Measurements from ENCODE around the gene ATG12.

Gene ATG12

DNA sequence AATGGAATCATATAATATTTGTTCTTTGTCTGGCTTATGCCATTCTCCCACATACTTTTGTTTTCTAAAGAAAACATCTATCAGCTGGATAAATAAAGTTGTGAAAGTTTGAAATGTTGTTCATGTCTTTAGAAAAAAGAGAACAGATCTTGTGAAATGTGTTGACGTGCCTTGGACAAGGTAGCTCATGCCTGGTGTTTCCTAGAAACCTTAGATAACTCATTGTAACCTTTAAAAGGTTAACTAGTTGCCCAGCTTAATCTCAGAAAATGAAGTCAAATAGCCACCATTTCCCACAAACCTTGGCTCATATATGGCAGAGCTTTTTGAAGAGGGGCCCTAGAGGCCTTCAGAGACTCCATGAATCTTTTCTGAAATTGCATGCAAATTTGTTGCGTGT, 40.2 kb downstream of the ATG12 start:
- H3K27ac Mint-ChIP-seq = no peak overlapping the region
- H3K4me3 Mint-ChIP-seq = no peak overlapping the region
- H3K4me1 Mint-ChIP-seq = no peaks in the 10 kb centered on the region
- peaks cover 27% of the 10 kb centered on the region for H3K27me3 Mint-ChIP-seq
- no peaks in the 10 kb centered on the region for H3K36me3 Mint-ChIP-seq
- no peaks in the 10 kb centered on the region for H3K9me3 Mint-ChIP-seq
- ATAC-seq = no peak

DNA sequence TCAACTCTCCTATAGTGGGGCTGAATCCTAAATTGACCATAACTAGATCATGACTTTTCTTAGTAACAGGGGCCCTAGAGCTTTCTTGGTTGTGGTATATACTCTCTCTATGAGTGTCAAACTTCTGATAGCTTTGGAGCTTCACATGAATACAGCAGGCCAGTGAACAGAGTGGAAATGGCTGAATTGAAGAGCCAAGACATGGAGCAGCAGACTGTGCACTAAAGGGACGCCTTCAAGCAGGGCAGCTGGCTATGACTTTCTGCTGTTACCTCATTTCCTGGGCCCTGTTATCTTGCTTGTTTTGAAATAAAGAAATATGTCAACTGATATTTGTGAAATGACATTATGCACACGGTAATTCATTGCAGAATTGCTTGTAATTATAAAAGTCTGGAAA, 41.3 kb downstream of the ATG12 start:
- H3K4me1 Mint-ChIP-seq = no peaks in the 10 kb centered on the region
- peaks cover 27% of the 10 kb centered on the region for H3K27me3 Mint-ChIP-seq
- H3K9me3 Mint-ChIP-seq = no peaks in the 10 kb centered on the region
- H3K36me3 Mint-ChIP-seq = no peaks in the 10 kb centered on the region
- no peak for ATAC-seq
- no peak overlapping the region for H3K27ac Mint-ChIP-seq
- no peak overlapping the region for H3K4me3 Mint-ChIP-seq

DNA sequence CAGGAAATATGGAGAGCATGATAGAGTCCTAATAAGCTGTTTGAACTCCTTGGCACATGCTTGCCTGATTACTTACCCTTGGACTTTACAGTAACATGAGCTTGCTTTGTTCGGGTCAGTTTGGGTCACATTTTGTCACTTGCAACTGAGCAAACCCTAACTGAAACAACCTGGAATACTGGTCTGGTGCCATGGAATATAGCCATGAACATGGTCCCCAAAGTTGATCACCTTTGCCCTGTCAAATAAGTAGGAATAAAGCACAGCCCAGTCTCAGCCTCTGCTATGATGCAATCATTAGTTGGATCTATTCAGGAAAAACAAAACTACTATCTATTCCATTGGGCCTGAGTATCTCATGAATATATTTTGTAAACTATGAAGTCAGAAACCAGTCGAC, 43.1 kb downstream of the ATG12 start:
- no peak overlapping the region for H3K27ac Mint-ChIP-seq
- H3K27me3 Mint-ChIP-seq = peaks cover 29% of the 10 kb centered on the region
- ATAC-seq = no peak
- no peaks in the 10 kb centered on the region for H3K9me3 Mint-ChIP-seq
- H3K36me3 Mint-ChIP-seq = no peaks in the 10 kb centered on the region
- no peak overlapping the region for H3K4me3 Mint-ChIP-seq
- no peaks in the 10 kb centered on the region for H3K4me1 Mint-ChIP-seq

DNA sequence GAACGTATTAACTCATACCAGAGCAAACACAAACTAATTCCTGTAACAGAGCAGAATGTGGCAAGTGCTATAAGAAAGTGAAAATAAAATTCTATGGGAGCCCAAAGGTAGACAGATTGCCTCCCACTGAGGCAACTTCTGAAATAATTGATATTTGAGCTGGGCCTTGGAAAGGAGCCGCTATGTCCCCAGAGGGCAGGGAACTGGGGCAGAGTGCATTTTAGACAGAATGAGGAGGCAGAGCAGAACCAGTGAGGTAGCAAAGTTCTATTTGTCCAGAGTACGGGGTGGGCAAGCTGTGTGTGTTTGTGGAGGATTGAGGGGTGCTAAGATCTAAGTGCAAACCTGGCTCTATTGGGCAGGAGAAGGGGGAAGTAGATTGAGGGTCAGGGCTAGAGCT, 44.7 kb downstream of the ATG12 start:
- no peak overlapping the region for H3K4me3 Mint-ChIP-seq
- peaks cover 40% of the 10 kb centered on the region for H3K27me3 Mint-ChIP-seq
- no peak overlapping the region for H3K27ac Mint-ChIP-seq
- ATAC-seq = no peak
- no peaks in the 10 kb centered on the region for H3K4me1 Mint-ChIP-seq
- H3K36me3 Mint-ChIP-seq = no peaks in the 10 kb centered on the region
- H3K9me3 Mint-ChIP-seq = no peaks in the 10 kb centered on the region

DNA sequence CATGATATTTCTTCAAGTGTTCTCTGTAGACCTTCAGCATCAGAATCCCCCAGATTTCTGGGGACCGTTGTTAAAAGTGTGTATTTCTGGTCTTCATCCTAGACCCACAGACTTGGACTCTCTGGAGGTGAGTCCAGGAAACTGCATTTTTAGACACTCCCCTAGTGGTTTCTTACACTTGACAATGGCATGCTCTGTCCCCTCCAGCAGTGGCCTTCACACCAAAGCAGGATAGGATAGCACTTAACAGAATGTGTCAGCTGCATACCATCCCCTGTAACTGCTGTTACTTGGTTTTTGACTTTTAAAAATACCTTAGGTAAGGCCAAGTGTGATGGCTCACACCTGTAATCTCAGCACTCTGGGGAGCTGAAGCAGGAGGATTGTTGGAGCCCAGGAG, 45.7 kb downstream of the ATG12 start:
- ATAC-seq = no peak
- Mint-ChIP-seq H3K27ac (no peak overlapping the region), H3K27me3 (peaks cover 46% of the 10 kb centered on the region), H3K9me3 (no peaks in the 10 kb centered on the region), H3K36me3 (no peaks in the 10 kb centered on the region), H3K4me3 (no peak overlapping the region), H3K4me1 (no peaks in the 10 kb centered on the region)

DNA sequence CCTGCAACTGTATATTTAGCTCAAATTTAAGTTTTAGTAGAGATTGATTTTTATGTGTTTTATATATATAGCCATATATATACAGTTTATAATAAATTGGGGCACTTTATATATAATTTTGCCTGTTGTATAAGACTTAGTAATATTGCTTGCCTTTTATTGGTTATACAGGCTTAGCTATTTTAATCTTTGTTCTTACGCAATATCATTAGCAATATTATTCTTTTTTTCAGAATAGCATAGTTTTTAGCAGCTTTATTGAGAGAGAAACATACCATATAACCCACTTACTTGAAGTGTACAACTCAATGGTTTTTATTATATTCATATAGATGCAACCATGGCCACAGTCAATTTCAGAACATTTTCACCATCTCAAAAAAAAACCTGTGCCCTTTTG, 52.9 kb downstream of the ATG12 start:
- no peak for ATAC-seq
- no peaks in the 10 kb centered on the region for H3K9me3 Mint-ChIP-seq
- H3K36me3 Mint-ChIP-seq = no peaks in the 10 kb centered on the region
- H3K27me3 Mint-ChIP-seq = peaks cover 76% of the 10 kb centered on the region
- H3K4me3 Mint-ChIP-seq = no peak overlapping the region
- H3K4me1 Mint-ChIP-seq = no peaks in the 10 kb centered on the region
- H3K27ac Mint-ChIP-seq = no peak overlapping the region

DNA sequence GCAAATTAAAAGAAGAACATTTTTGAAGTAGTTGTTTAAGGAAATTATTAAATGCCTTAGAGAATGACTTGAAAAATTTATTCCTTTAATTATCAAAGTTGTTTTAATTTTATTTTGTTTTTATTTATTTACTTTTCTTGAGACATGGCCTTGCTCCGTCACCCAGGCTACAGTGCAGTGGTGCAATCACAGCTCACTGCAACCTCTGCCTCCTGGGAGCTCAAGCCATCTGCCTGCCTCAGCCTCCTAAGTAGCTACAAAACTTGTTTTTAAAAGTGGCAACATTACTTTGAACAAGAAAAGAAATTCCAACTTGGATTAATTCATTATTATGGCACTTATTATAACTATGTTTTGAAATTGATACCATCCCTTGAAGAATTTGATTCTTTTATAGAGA, 53.9 kb downstream of the ATG12 start:
- H3K27ac Mint-ChIP-seq = no peak overlapping the region
- no peaks in the 10 kb centered on the region for H3K9me3 Mint-ChIP-seq
- H3K4me1 Mint-ChIP-seq = peaks cover 7% of the 10 kb centered on the region
- H3K27me3 Mint-ChIP-seq = peaks cover 76% of the 10 kb centered on the region
- ATAC-seq = no peak
- H3K36me3 Mint-ChIP-seq = no peaks in the 10 kb centered on the region
- H3K4me3 Mint-ChIP-seq = no peak overlapping the region

DNA sequence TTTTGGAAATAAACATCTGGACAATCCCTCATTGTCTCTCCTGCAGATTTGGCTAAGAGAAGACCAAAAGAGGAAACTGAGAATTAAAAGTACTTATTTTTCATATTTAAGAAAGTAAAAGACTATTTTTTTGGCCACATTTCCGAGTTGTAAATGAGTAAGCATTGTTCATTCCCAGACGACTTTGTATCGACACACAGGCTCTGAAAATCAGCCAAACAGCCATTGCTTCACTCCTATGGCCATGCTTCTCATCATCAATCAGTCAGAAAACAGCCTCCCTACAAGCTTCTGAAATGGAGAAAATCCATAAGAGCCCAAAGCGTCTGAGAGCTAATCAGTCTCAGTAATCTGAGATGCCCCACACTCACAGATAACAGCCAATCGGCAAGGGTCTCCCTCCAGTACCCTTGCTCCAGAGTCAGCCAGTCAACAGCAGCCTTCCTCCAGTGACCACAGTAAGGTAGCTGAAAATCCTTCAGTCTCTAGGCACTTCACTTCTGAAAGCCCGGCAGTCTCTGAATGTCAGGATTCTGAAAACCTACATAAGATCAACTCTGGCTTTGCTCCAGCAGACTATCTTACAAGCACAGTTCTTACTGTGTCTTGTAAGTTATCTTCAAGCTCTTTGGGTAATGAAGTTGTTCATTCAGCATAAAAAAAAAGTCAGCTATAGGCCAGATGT, 55.8 kb downstream of the ATG12 start:
- Mint-ChIP-seq H3K27ac (no peak overlapping the region), H3K9me3 (no peaks in the 10 kb centered on the region), H3K4me3 (no peak overlapping the region), H3K36me3 (no peaks in the 10 kb centered on the region), H3K27me3 (peaks cover 77% of the 10 kb centered on the region), H3K4me1 (peaks cover 7% of the 10 kb centered on the region)
- ATAC-seq = no peak

DNA sequence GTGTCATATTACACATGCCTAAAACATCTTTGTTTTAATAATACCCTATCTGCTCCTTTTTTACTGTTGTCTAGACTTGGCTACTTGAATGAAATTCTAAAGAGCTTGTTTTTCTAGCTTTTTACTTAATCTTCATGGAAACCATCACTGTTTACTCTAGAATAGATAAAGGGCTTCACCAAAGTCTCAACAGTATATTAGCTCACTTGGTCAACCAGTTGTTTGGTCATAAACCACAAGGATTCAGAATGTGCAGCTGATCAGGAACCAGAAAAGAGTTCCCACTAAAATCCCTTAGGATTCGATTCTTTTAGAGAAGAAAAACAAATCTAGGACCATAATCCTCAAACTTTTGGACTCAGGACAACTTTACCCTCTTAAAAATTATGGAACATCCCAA, 62.9 kb downstream of the ATG12 start:
- Mint-ChIP-seq H3K9me3 (no peaks in the 10 kb centered on the region), H3K27me3 (peaks cover 30% of the 10 kb centered on the region), H3K27ac (no peak overlapping the region), H3K4me3 (no peak overlapping the region), H3K36me3 (no peaks in the 10 kb centered on the region), H3K4me1 (peaks cover 7% of the 10 kb centered on the region)
- ATAC-seq = no peak
